Measurements from ENCODE around the gene CCL21. TPM values are rescaled to one million over a fixed set of nuclear protein-coding genes. Genes with fewer than 3 reads are reported as not detected.

The CCL21 gene
- not detected in 2 replicates for total RNA-seq

GRCh38 chr9:34710023-34710422 lies at the start of gene CCL21:
Gene CCL21, minus strand, starts transcription at chr9:34710136. Its CDS starts 70 bp downstream, at chr9:34710066.

GRCh38 chr9:34690983-34691935 lies 18.7 kb downstream of the CCL21 start, which contains the start of gene CCL19:
Gene CCL19, minus strand, starts transcription at chr9:34691276. Its CDS starts 137 bp downstream, at chr9:34691139.

GRCh38 chr9:34662526-34663302 lies 47.2 kb downstream of the CCL21 start, which contains the start of gene CCL27:
Gene CCL27, minus strand, starts transcription at chr9:34662657. Its CDS starts 24 bp downstream, at chr9:34662633.

Other genes with a start within 250 kb of the CCL21 start
- gene ENHO, start 187.1 kb downstream of the CCL21 start, total RNA-seq = not detected in 2 replicates
- not detected in 2 replicates for gene CNTFR, start 120.4 kb downstream of the CCL21 start, total RNA-seq
- gene RPP25L, start 98.0 kb downstream of the CCL21 start, total RNA-seq = 13.0 and 19.0 TPM in 2 replicates
- 71.5 and 74.2 TPM in 2 replicates for gene DCTN3, start 89.6 kb downstream of the CCL21 start, total RNA-seq
- 0.18 TPM in 1 of 2 replicates, not detected in the other for gene ARID3C, start 81.1 kb downstream of the CCL21 start, total RNA-seq
- 84.9 and 103 TPM in 2 replicates for gene SIGMAR1, start 72.3 kb downstream of the CCL21 start, total RNA-seq
- gene GALT, start 63.5 kb downstream of the CCL21 start, total RNA-seq = 19.7 and 30.9 TPM in 2 replicates
- 9.0 and 27.0 TPM in 2 replicates for gene IL11RA, start 58.0 kb downstream of the CCL21 start, total RNA-seq
- 0.14 and 0.59 TPM in 2 replicates for gene CCL27, start 47.5 kb downstream of the CCL21 start, total RNA-seq
- not detected in 2 replicates for gene CCL19, start 18.9 kb downstream of the CCL21 start, total RNA-seq
- gene PHF24, start 248.1 kb upstream of the CCL21 start, total RNA-seq = 0.05 and 0.30 TPM in 2 replicates

Data from smooth muscle cell of the umbilical artery (primary cell).